K562 (cell line): ENCODE measurements around the gene CDT1. TPM values are rescaled to one million over a fixed set of nuclear protein-coding genes. Genes with fewer than 3 reads are reported as not detected.

Experiments used
- E2F8 ChIP-seq: fragments of 450-650 bp; IDR thresholded peaks from 2 replicates; pipeline ENCODE4 v1.7.1; 2018; ENCODE audit warnings: mild to moderate bottlenecking, low read depth; ENCODE audit not compliant: partially characterized antibody
- GTF3C2 ChIP-seq: IDR thresholded peaks from 3 replicates; pipeline ENCODE4 v1.6.1; 2011; ENCODE audit warnings: borderline replicate concordance, mild to moderate bottlenecking, moderate library complexity; ENCODE audit not compliant: insufficient read length; ENCODE audit errors: extremely low read depth
- MCM5 ChIP-seq: fragments of 450-650 bp; IDR thresholded peaks from 2 replicates; pipeline ENCODE4 v1.6.1; 2016; ENCODE audit warnings: low read depth
- PHF20 ChIP-seq: fragments of 450-650 bp; IDR thresholded peaks from 2 replicates; pipeline ENCODE4 v1.6.1; 2018; ENCODE audit not compliant: partially characterized antibody
- SIRT6 ChIP-seq: IDR thresholded peaks from one replicate; pipeline ENCODE4 v1.6.1; 2012; ENCODE audit warnings: low read depth, mild to moderate bottlenecking, control low read depth, inconsistent platforms, low read length, moderate library complexity
- SMARCA4 ChIP-seq: fragments of 450-650 bp; IDR thresholded peaks from 2 replicates; pipeline ENCODE4 v1.6.1; 2016
- SRSF3 ChIP-seq: fragments of 200-400 bp; formaldehyde crosslinking; IDR thresholded peaks from 2 replicates; pipeline ENCODE4 v1.6.1; 2016; ENCODE audit warnings: mild to moderate bottlenecking, low read length, moderate library complexity; ENCODE audit not compliant: insufficient read depth
- TRIM24 ChIP-seq, 2 experiments: fragments of 450-650 bp; IDR thresholded peaks; 2 replicates each; pipeline ENCODE4 v1.6.1; 2016
- ZBTB12 ChIP-seq: fragments of 250-450 bp; sonication (Bioruptor Pico); IDR thresholded peaks from 2 replicates; pipeline ENCODE4 v1.4.0; 2020
- ZMIZ1 ChIP-seq, 2 experiments: fragments of 150-350 bp in 1 of 2; IDR thresholded peaks; 2 replicates each; pipeline ENCODE4 v1.6.1; 2012 to 2016; ENCODE audit warnings: low read depth in 2 of 2, low read length in 2 of 2, mild to moderate bottlenecking in 1 of 2, moderate library complexity in 1 of 2
- polyA plus RNA-seq, 8 experiments: library from polyadenylated mRNA; depleted of rRNA in 4 of 8; stranded (reverse) in 5 of 8; unstranded in 3 of 8; fragments of >200 nt; fragmentation: Nextera tagmentation in 2 of 8; fragmentation: Illumina TruSeq in 1 of 8; extraction: Ambion mirVana in 2 of 8; extraction: Trizol in 1 of 8; gene quantifications; 2 replicates each; pipeline versions ENCODE4 v1.2.1 to v1.2.3, GENCODE V29; 2011 to 2014; ENCODE audit warnings: inconsistent platforms in 1 of 8, missing spikeins in 1 of 8
- total RNA-seq, 7 experiments: library from RNA; depleted of rRNA in 6 of 7; stranded (reverse); fragments of >200 nt in 6 of 7; fragmentation: Illumina TruSeq in 2 of 7; extraction: Trizol in 2 of 7; gene quantifications; 2 replicates each; pipeline versions ENCODE4 v1.2.1 to v1.2.3, GENCODE V29; 2011 to 2021; ENCODE audit warnings: low replicate concordance in 1 of 7
- TF ChIP-seq, protein P1 (sequence below): fragments of 450-650 bp; IDR thresholded peaks from 2 replicates; pipeline ENCODE4 v1.6.1; 2017; ENCODE audit warnings: antibody characterized with exemption, mild to moderate bottlenecking

CDT1 gene
- total and polyA plus RNA-seq, 9 of the 15 experiments (the other 6 are each of a cell fraction or from before 2014, with no cell fraction given) = 0.92 to 178 (median 14.2) TPM

DNA sequence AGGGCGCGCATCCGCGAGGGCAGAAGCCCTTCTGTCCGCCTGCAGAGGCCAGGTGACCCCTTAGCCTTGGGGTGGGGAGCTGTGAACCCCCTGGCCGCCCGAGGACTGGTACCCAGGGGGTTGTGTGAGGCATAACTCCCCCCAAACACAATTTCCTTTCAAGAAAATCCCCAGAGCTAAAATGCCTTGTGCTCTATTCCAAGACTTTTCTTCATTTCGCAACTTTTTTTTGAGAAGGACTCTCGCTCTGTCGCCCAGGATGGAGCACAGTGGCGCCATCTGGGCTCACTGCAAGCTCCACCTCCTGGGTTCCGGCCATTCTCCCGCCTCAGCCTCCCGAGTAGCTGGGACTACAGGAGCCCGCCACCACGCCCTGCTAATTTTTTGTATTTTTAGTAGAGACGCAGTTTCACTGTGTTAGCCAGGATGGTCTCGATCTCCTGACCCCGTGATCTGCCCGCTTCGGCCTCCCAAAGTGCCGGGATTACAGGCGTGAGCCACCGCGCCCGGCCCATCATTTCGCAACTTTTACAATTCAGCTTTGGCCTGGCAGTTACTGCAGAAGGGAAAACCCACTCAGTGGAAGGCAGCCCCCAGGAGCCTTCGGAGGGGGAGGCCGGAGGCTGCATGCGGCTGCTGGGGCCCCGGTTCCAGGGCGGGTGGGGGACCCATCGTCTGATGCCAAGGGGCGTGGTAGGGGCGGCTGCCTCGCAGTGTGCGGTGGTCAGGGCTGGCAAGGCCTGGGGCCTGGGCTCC is 9.1 kb downstream of the CDT1 start (continued):
- TF ChIP-seq ZMIZ1 (IDR thresholded peaks at IDR 0.05; ENCODE audit: low read depth in 2 of 2, low read length in 2 of 2) (no peak), ZBTB12 (CRISPR knock-in tag) (no peak), SMARCA4 (peak; percentile 39; the same call in 1 of the 2 replicates), GTF3C2 (no peak), PHF20 (peak; percentile 13), SRSF3 (no peak), TRIM24 (IDR thresholded peaks at IDR 0.05) (peak; percentile 8 to 15; a peak in 1 of 4 replicates), E2F8 (peak; percentile 26), MCM5 (no peak), SIRT6 (no peak)
- TF ChIP-seq, protein P1, sequence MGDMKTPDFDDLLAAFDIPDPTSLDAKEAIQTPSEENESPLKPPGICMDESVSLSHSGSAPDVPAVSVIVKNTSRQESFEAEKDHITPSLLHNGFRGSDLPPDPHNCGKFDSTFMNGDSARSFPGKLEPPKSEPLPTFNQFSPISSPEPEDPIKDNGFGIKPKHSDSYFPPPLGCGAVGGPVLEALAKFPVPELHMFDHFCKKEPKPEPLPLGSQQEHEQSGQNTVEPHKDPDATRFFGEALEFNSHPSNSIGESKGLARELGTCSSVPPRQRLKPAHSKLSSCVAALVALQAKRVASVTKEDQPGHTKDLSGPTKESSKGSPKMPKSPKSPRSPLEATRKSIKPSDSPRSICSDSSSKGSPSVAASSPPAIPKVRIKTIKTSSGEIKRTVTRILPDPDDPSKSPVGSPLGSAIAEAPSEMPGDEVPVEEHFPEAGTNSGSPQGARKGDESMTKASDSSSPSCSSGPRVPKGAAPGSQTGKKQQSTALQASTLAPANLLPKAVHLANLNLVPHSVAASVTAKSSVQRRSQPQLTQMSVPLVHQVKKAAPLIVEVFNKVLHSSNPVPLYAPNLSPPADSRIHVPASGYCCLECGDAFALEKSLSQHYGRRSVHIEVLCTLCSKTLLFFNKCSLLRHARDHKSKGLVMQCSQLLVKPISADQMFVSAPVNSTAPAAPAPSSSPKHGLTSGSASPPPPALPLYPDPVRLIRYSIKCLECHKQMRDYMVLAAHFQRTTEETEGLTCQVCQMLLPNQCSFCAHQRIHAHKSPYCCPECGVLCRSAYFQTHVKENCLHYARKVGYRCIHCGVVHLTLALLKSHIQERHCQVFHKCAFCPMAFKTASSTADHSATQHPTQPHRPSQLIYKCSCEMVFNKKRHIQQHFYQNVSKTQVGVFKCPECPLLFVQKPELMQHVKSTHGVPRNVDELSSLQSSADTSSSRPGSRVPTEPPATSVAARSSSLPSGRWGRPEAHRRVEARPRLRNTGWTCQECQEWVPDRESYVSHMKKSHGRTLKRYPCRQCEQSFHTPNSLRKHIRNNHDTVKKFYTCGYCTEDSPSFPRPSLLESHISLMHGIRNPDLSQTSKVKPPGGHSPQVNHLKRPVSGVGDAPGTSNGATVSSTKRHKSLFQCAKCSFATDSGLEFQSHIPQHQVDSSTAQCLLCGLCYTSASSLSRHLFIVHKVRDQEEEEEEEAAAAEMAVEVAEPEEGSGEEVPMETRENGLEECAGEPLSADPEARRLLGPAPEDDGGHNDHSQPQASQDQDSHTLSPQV = 0 out of 2 replicates have a peak, but pooled peaks have one; percentile 42
